GM13976 (cell line): Measurements from ENCODE around the gene OMA1.

Experiments
- DNase-seq: peaks from one replicate; pipeline ENCODE4 v3.0.0; 2012; ENCODE audit warnings: low spot score
- CTCF ChIP-seq: IDR thresholded peaks from 2 replicates; pipeline ENCODE4 v1.5.1; 2012; ENCODE audit warnings: borderline replicate concordance, mild to moderate bottlenecking; ENCODE audit not compliant: insufficient read depth; ENCODE audit errors: extremely low read depth, missing control alignments, control extremely low read depth
- in situ Hi-C: fragments of 300-500 bp; cut with MboI; formaldehyde crosslinking; loops from one replicate; pipeline ENCODE4 v1.12.0; 2022; ENCODE audit warnings: low sequenced_read_pairs, mixed read lengths, inconsistent platforms; ENCODE audit not compliant: unreplicated experiment

OMA1 gene

DNA sequence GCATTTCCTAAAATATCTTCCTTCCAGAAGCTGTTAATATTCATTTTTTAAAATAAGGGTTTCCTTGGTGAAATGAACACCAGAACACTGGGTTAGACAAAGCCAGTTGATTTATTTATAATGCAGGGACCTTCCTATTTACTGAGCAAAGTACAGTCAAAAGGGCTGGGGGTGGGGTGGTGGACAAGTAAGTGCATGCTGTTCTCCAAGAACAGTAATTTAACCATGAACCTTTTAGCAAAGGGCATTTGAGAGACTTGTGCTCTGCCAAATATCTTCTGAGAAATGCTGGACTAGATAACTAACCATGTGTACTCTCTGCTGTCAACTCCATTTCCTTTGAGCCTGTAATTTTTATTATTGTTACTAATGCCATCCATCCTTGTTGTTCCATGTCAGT lies 100.2 kb downstream of the OMA1 start:
- in situ Hi-C loops: no loop called here
- no peak for TF ChIP-seq CTCF
- no peak for DNase-seq

GRCh38 chr1:58443986-58444868 lies 102.3 kb downstream of the OMA1 start:
- no peak for TF ChIP-seq CTCF
- no peak for DNase-seq
- in situ Hi-C loops: no loop called here

DNA sequence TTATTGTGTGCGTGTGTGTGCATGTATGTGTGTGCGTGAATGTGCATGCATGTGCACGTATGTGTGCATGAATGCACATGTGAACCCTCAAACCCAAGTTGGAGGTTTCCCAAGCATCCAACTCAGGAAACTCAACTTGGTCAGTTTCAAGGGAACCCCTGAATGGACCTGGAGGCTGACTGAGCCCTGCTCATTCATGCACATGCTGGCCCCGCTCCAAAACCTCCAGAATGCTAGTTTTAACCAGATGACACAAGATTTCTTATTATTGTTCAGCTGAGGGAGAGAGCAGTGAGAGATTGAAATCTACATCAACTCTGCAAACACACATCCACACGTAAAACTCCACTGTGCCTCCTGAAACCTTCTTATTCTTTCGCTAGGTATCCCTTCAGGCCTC lies 104.4 kb downstream of the OMA1 start:
- no peak for TF ChIP-seq CTCF
- no peak for DNase-seq
- in situ Hi-C loops: no loop called here

- no peak for DNase-seq
- in situ Hi-C loops: no loop called here
- TF ChIP-seq CTCF: no peak
Observed at GRCh38 chr1:58441699-58442098, 104.8 kb downstream of the OMA1 start.

DNA sequence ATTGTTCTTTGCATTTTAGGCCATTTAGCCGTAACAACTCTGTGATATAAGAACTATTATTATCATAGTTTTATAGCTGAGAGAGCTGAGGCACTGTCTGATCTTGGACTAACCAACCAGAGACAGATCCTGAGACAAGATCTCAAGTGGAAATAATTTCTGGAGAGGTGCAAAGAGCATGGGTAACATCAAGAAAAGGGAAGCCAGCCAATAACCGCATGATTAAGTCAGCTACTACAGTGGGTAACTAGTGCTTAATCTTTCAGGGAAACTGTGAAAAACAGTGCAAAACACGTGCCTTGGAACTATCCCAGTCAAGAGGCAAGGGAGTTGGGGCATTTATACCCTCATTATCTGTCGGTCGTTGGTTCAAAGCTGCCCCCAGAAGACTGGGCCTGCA lies 105.8 kb downstream of the OMA1 start:
- DNase-seq: no peak
- in situ Hi-C loops: no loop called here
- no peak for TF ChIP-seq CTCF

DNA sequence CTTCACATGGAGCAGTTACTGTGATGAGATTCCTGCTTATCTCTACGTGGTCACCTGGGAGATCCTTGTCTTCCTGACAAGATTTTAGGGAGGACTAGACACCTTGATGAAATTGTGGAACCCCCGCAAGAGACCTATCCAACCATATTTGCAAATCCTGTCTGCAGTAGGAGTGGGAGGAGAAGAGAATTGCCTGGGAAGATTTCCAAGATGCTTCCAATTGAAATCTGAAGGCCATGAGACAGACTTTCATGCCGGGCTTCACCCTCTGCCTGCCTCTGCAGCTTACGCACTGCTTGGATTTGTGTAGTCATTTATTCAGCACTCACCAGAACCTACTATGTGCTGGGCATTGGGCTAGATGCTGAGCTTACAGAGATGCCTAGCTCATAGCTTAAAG lies 106.6 kb downstream of the OMA1 start:
- no peak for TF ChIP-seq CTCF
- in situ Hi-C loops: no loop called here
- DNase-seq: no peak
